Embryonic facial prominence (tissue), 1 donor: ENCODE results near the gene DLG3.
"Not testable (repeated sequence)": the region's sequence is repeated elsewhere in the genome, so short reads cannot be mapped to it uniquely, and the experiment has no call there.

Source experiments
- DNase-seq: peaks from one replicate; pipeline ENCODE4 v3.0.0-alpha.2; 2016; ENCODE audit errors: extremely low spot score

DLG3 gene

GRCh38 chrX:70444326-70444945, at the start of gene DLG3:
DLG3 (plus strand) TSS chrX:70444835; CDS start chrX:70445202, 367 bp downstream.
- no peak for DNase-seq

GRCh38 chrX:70398899-70399298, 45.7 kb upstream of the DLG3 start:
- DNase-seq: no peak

GRCh38 chrX:70400181-70400580, 44.5 kb upstream of the DLG3 start:
- DNase-seq: not testable (repeated sequence)

- DNase-seq: no peak
Measured at GRCh38 chrX:70402721-70403120, 41.9 kb upstream of the DLG3 start.

- no peak for DNase-seq
Measured at GRCh38 chrX:70405003-70405402, 39.6 kb upstream of the DLG3 start.

- DNase-seq: no peak
Measured at GRCh38 chrX:70410921-70411320, 33.7 kb upstream of the DLG3 start.

GRCh38 chrX:70411475-70411874, 33.2 kb upstream of the DLG3 start:
- no peak for DNase-seq

- no peak for DNase-seq
Measured at GRCh38 chrX:70421618-70422017, 23.0 kb upstream of the DLG3 start.

GRCh38 chrX:70422851-70423341, 21.7 kb upstream of the DLG3 start, which contains the start of gene GDPD2:
GDPD2 (plus strand) TSS chrX:70423314; CDS start chrX:70424985, 1,671 bp downstream.
- no peak for DNase-seq

GRCh38 chrX:70423936-70424675, 20.5 kb upstream of the DLG3 start:
- no peak for DNase-seq

- DNase-seq: no peak
Measured at GRCh38 chrX:70424801-70425200, 19.8 kb upstream of the DLG3 start.

GRCh38 chrX:70426286-70427278, 18.1 kb upstream of the DLG3 start:
- no peak for DNase-seq

GRCh38 chrX:70427365-70427764, 17.3 kb upstream of the DLG3 start:
- no peak for DNase-seq

GRCh38 chrX:70429759-70430158, 14.9 kb upstream of the DLG3 start:
- DNase-seq: no peak

GRCh38 chrX:70432936-70433847, 11.4 kb upstream of the DLG3 start:
- DNase-seq: no peak

GRCh38 chrX:70433848-70434351, 10.7 kb upstream of the DLG3 start:
- no peak for DNase-seq

- DNase-seq: no peak
Measured at GRCh38 chrX:70434352-70434866, 10.2 kb upstream of the DLG3 start.

- DNase-seq: no peak
Measured at GRCh38 chrX:70434914-70435586, 9.6 kb upstream of the DLG3 start.

- DNase-seq: no peak
Measured at GRCh38 chrX:70436343-70436742, 8.3 kb upstream of the DLG3 start.

GRCh38 chrX:70437011-70437410, 7.6 kb upstream of the DLG3 start:
- no peak for DNase-seq
